ENCODE data around the gene MICU1. TPM values are rescaled to one million over a fixed set of nuclear protein-coding genes. Genes with fewer than 3 reads are reported as not detected.
A peak's percentile ranks its signal among the peaks of the same experiment; 100 is the strongest.

MICU1 gene
- total and polyA plus RNA-seq, 12 donors, result 34.2 to 54.1 (median 44.3) TPM

- no peak overlapping the region for H3K27ac ChIP-seq
- TF ChIP-seq, protein P1, sequence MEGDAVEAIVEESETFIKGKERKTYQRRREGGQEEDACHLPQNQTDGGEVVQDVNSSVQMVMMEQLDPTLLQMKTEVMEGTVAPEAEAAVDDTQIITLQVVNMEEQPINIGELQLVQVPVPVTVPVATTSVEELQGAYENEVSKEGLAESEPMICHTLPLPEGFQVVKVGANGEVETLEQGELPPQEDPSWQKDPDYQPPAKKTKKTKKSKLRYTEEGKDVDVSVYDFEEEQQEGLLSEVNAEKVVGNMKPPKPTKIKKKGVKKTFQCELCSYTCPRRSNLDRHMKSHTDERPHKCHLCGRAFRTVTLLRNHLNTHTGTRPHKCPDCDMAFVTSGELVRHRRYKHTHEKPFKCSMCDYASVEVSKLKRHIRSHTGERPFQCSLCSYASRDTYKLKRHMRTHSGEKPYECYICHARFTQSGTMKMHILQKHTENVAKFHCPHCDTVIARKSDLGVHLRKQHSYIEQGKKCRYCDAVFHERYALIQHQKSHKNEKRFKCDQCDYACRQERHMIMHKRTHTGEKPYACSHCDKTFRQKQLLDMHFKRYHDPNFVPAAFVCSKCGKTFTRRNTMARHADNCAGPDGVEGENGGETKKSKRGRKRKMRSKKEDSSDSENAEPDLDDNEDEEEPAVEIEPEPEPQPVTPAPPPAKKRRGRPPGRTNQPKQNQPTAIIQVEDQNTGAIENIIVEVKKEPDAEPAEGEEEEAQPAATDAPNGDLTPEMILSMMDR (IDR thresholded peaks at IDR 0.05), result no peak
- WGBS, 2 donors, result 71 to 72% methylated on average over 4 of the region's 4 CpGs
Observed at GRCh38 chr10:72638586-72639440, 12.9 kb upstream of the MICU1 start.

DNA sequence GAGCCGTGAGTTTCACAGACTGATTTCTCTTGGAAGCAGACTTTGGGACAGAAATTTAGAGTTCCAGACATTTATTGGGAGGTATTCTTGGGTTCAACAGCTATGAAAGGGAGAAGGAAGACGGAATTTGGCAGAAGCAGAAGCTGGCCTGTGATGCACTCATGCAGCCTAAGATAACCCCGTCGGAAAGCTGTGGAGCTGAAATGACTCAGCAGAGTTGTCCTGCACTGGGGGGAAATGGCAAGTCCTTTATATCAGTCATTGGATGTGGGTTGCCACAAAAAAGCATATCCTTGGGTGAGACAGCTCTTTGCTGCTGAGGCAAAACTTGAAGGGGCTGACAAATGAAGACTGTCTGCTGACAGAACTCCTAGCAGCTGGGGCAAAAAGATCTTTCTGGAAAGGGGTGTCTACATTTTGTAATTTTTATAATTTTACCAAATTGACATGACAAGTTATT, 11.5 kb upstream of the MICU1 start:
- intact Hi-C loops (cut with DNase I), result no loop called here
- 18 to 20% methylated on average over 4 of the region's 4 CpGs for WGBS, 2 donors

More at GRCh38 chr10:72638586-72639440, 12.9 kb upstream of the MICU1 start:
- intact Hi-C loops (cut with DNase I), result no loop called here
- H3K9me3 ChIP-seq, result no peaks in the 10 kb centered on the region
- H3K4me1 ChIP-seq, result peaks cover 0 to 25% (median 4%) of the 10 kb centered on the region in 9 donors
- ATAC-seq (no peak), DNase-seq (no peak)
- H3K27me3 ChIP-seq, result no peaks in the 10 kb centered on the region
- H3K4me3 ChIP-seq, result no peak overlapping the region
- no peaks in the 10 kb centered on the region for H3K36me3 ChIP-seq

DNA sequence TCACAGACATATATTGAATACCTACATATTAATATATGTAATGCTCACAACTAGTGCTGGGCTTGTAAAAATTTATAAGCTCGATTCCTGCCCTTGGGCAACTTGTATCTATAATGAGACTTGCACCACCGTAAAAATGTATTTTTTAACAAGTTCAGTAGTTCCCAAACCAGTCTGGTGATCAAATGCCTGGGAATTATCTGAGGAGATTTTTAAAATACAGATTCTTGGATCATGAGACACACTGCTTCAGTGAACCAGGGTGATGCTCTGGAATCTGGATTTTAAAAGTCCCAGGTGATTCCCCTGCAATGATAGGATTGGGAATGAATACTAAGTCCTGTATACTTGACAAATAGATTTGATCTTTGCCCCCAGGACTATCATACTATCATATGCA, 4.3 kb upstream of the MICU1 start:
- H3K4me3 ChIP-seq, result no peak overlapping the region
- H3K9me3 ChIP-seq, result no peaks in the 10 kb centered on the region
- WGBS, 2 donors, result 86 to 91% methylated on average over 2 of the region's 2 CpGs
- TF ChIP-seq, protein P1 (IDR thresholded peaks at IDR 0.05), result no peak
- ATAC-seq (no peak), DNase-seq (no peak)
- H3K4me1 ChIP-seq, result peaks cover 0 to 7% (median 2%) of the 10 kb centered on the region in 9 donors
- H3K27ac ChIP-seq, result no peak overlapping the region
- intact Hi-C loops (cut with DNase I), result no loop called here
- H3K27me3 ChIP-seq, result no peaks in the 10 kb centered on the region
- H3K36me3 ChIP-seq, result no peaks in the 10 kb centered on the region

More for the DNA sequence above, 11.5 kb upstream of the MICU1 start:
- ATAC-seq, result peak; percentile 90 to 99 (median 96)
- TF ChIP-seq, protein P1 (IDR thresholded peaks at IDR 0.05), result no peak
- Histone ChIP-seq H3K9me3 (no peaks in the 10 kb centered on the region), H3K27ac (peak overlapping the region in 8 of 10 donors; percentile 31 to 75 (median 55)), H3K36me3 (no peaks in the 10 kb centered on the region), H3K4me1 (peaks cover 0 to 25% (median 4%) of the 10 kb centered on the region in 9 donors), H3K4me3 (no peak overlapping the region), H3K27me3 (no peaks in the 10 kb centered on the region)
- DNase-seq, result peak; percentile 15 to 62

- no peaks in the 10 kb centered on the region for H3K9me3 ChIP-seq
- H3K27ac ChIP-seq, result peak overlapping the region in 7 of 10 donors; percentile 72 to 88 (median 87)
- H3K27me3 ChIP-seq, result no peaks in the 10 kb centered on the region
- TF ChIP-seq, protein P1 (IDR thresholded peaks at IDR 0.05), result no peak
- peaks cover 2 to 20% (median 11%) of the 10 kb centered on the region in 9 donors for H3K4me1 ChIP-seq
- 0 to 2% methylated on average over 1 of the region's 1 CpG for WGBS, 2 donors
- no peak for ATAC-seq
- no peak for DNase-seq
- peaks cover 0 to 8% (median 0%) of the 10 kb centered on the region in 9 donors for H3K36me3 ChIP-seq
- intact Hi-C loops (cut with DNase I), result loop anchor here in 5 of 10 donors (2.0 to 5.0 kb wide), 3 partner anchors 66 to 206 kb away; partner anchors contain the start of gene MCU (in 3 of the 5)
- H3K4me3 ChIP-seq, result peak overlapping the region; percentile 66 to 95 (median 81)
Observed at GRCh38 chr10:72626444-72626754, 520 bp upstream of the MICU1 start.

Data from heart right ventricle (tissue), 16 donors.